ENCODE results near the gene TLN1.

DNA sequence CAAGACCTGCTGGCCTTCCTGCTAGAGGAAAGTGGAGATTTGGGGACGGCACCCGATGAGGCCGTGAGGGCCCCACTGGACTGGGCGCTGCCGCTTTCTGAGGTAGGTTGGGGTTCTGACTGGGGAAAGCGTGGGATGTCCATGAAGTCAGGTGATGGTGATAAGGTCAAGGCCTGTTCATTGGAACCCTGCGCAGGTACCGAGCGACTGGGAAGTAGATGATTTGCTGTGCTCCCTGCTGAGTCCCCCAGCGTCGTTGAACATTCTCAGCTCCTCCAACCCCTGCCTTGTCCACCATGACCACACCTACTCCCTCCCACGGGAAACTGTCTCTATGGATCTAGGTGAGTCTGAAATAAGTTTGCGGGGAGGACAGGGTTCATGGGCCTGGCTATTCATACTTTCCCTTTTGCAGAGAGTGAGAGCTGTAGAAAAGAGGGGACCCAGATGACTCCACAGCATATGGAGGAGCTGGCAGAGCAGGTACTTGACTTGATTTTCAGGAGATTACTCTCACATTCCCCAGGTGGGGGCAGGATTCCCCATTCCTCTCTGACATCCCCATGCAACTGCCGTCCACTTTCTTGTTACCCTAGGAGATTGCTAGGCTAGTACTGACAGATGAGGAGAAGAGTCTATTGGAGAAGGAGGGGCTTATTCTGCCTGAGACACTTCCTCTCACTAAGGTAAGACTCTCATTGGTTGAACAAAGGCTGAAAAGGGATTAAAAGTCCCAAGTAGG is 976 bp upstream of the TLN1 start:
- TF ChIP-seq, protein P1, sequence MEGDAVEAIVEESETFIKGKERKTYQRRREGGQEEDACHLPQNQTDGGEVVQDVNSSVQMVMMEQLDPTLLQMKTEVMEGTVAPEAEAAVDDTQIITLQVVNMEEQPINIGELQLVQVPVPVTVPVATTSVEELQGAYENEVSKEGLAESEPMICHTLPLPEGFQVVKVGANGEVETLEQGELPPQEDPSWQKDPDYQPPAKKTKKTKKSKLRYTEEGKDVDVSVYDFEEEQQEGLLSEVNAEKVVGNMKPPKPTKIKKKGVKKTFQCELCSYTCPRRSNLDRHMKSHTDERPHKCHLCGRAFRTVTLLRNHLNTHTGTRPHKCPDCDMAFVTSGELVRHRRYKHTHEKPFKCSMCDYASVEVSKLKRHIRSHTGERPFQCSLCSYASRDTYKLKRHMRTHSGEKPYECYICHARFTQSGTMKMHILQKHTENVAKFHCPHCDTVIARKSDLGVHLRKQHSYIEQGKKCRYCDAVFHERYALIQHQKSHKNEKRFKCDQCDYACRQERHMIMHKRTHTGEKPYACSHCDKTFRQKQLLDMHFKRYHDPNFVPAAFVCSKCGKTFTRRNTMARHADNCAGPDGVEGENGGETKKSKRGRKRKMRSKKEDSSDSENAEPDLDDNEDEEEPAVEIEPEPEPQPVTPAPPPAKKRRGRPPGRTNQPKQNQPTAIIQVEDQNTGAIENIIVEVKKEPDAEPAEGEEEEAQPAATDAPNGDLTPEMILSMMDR (IDR thresholded peaks at IDR 0.05), result no peak
- TF ChIP-seq POLR2A (IDR thresholded peaks at IDR 0.05) (no peak), EP300 (IDR thresholded peaks at IDR 0.05) (no peak)

Data from suprapubic skin (tissue), 3 donors.